NB4 (cell line): ENCODE data around the gene HMGCLL1.

ENCODE experiments used
- MAX ChIP-seq: IDR thresholded peaks from 2 replicates; pipeline ENCODE4 v1.6.1; 2011; ENCODE audit warnings: low read depth, low read length
- POLR2A ChIP-seq: IDR thresholded peaks from 2 replicates; pipeline ENCODE4 v1.6.1; 2011; ENCODE audit warnings: mild to moderate bottlenecking; ENCODE audit not compliant: insufficient read length; ENCODE audit errors: extremely low read depth

GRCh38 chr6:55433446-55434130 lies 145.4 kb downstream of the HMGCLL1 start:
- TF ChIP-seq POLR2A, result no peak
- no peak for TF ChIP-seq MAX
